HG02885 (cell line): ENCODE data around the gene PLG.
A peak's percentile ranks its signal among the peaks of the same experiment; 100 is the strongest.
"Not testable (repeated sequence)": the region's sequence is repeated elsewhere in the genome, so short reads cannot be mapped to it uniquely, and the experiment has no call there.

ENCODE experiments used
- ATAC-seq: cut with Tn5 transposase; IDR thresholded peaks from one replicate; pipeline ENCODE4 v1.9.1; 2021; ENCODE audit warnings: mild to moderate bottlenecking; ENCODE audit not compliant: unreplicated experiment, poor library complexity

PLG gene

GRCh38 chr6:160701918-160702680, at the start of gene PLG:
Gene PLG, plus strand, starts transcription at chr6:160702244. Its CDS starts 61 bp downstream, at chr6:160702305.
- not testable (repeated sequence) for ATAC-seq

DNA sequence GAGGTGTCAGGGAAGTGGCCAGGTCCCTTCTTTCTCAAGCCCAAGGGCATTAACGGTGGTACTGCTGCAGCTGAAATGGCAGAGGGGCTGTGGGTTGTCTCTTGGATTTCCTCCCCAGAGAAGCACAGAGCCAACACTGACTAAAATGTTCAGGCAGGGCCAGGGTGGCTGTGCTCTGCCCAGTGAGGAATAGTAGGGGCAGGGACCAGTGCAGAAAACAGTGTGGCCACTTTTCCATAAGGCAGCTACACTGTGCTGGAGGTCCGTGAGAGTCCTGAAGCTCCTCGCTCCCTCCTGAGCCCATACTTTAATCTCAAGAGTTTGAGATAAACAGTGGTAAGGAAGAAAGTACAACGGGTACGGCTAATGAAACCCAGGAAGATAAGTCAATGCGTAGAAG, 42.5 kb upstream of the PLG start:
- ATAC-seq: no peak

DNA sequence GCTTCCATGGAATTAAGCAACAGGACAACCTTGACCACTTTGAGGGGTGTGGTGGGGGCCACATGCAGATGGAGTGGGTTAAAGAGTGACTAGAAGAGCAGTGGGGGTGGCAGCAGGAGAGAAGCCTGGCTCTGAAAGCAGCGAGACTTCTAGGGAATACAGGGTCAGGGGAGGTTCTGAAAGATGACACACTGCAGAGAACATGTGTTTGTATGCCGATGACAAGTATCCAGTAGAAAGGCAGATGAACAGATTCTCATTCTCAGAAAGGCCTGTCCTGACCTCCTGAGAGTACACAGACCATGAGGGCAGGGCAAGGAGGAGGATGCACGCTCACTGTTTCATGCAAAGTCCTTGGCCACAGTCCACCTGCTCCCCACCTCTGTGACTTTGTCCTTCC, 40.8 kb upstream of the PLG start:
- no peak for ATAC-seq

DNA sequence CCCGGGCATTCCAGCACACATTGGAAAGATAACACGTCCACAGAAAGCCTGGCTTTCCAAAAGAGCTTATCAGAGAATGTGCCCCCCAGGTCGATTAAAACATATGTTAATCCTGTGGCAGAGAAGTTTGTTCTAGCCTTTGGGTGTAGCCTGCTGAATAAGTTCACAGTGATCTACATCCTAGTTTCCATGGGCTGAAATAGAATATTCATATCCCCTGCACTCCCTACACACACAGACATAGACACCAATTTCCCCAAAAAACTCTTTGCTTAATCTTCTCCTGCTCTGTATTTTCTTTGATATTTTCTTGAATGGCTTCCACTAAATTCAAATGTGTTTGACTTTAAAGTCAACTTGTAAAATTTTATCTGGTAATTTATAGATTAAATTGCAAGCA, 39.6 kb upstream of the PLG start:
- no peak for ATAC-seq

DNA sequence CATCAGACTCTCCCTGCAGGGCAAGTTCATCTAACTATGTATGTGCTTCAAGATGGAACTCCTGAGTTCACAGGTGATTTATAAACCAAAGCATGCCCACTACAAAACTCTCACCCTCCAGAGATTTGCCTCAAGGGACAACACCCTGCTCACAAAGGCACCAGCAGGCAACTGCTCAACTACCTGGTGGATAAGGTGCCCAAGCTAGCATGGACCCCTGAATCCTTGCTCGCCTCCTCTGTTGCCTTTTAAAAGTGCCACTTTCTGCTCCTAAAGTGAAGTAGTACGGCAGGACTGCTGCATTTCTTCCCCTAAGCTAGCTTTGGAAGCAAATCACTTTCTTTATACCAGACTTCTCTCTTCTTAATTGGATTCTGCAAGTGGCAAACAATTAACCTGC, 39.2 kb upstream of the PLG start:
- no peak for ATAC-seq

DNA sequence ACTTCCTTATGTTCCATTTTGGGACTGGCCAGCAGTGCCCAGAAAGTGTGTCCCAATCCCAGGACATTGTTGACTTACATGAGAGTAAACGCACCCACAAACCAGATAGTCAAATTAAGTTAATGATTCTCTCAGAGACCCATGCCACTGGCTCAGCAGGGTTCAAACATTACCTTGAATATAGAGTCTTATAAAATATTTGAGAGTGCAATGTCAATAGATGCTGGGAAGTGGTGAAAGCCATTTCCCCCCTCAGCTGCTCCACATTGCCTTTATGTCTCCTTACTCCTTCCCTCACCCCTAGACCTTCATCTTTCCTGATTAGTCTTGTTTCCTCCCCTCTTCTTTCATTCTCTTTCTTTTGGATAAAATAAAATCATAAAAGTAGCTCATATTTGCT, 37.8 kb upstream of the PLG start, which contains the start of gene LPA:
TSS of gene LPA (minus strand) at position 78 of the 400 bp plus-strand sequence. CDS start at position 17, 61 bp downstream.
- ATAC-seq: not testable (repeated sequence)

DNA sequence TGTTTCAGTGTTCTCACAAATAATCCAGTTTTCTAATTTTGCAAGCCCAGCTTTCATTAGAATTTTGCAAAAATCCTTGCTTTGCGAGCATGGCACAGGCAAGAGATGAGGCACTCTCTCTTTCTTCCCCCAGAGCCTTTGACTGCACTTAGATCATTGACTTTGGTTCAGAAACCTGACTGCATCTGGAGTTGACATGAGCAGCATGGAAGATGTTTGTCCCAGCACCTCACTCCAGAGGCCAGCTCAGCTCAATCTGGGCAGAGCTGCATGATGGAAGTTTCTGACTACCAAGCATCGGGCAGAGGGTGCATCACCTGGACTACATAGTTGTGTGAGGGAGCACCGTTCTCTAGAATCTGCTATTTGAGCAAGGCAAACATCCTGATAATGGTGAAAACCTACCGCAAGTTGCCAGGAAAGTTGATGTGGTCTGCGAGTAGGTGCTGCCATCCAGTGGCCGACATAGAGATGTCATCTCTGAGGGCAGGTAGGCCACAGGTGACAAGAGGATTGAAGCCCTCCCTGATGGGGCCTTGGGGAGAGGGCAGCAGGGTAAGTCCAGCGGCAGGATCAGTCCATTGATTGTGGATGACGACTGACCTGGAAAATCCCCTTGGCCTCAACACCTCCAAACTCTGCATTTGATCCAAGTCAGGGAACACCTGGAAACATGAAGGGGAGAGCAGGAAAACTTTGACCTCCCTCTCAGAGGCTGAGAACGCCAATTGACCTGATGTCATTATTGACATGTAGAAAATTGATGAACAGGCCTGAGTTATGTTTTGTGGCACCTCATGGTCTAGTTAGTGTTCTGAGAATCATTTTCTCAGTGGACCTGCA, 34.2 kb upstream of the PLG start:
- ATAC-seq: peak; percentile 94

DNA sequence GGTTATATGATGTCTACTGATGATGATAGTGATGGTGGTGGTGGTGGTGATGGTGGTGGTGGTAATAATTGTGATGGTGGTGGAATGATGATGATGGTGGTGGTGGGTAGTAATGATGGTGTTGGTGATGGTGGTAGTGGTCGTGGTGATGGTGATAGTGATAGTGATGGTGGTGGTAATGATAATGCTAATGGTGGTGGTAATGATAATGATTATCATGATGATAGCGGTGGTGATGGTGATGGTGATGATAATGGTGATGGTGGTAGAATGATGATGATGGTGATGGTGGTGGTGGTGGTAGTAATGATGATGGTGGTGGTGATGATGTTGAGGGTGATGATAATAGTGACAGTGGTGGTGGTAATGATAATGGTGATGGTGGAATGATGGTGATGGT, 33.5 kb upstream of the PLG start:
- no peak for ATAC-seq

- not testable (repeated sequence) for ATAC-seq
These were observed 25.6 kb upstream of the PLG start for GRCh38 chr6:160676418-160676817.

DNA sequence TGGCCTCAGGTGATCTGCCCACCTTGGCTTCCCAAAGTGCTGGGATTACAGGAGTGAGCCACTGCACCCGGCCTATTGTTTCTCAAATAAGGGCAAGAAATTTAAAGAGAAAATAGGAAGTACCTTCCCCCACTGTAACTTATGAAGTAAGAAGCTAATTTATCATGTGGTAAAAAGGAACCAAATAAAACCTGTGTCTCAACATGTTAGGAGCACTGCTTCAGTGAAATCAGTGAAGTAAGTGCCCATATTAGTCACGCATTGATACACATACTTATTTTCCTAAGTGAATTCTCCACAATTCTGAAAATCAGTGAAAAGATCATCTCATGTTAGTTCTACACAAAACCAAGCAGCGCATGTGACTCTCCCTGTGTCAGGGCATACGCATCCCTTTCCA, 23.8 kb upstream of the PLG start:
- ATAC-seq: no peak

GRCh38 chr6:160678744-160679401, 23.2 kb upstream of the PLG start:
- no peak for ATAC-seq

- no peak for ATAC-seq
These were observed 22.7 kb upstream of the PLG start for GRCh38 chr6:160679402-160679769.

- ATAC-seq: not testable (repeated sequence)
These were observed 16.8 kb upstream of the PLG start for GRCh38 chr6:160685101-160685761.

DNA sequence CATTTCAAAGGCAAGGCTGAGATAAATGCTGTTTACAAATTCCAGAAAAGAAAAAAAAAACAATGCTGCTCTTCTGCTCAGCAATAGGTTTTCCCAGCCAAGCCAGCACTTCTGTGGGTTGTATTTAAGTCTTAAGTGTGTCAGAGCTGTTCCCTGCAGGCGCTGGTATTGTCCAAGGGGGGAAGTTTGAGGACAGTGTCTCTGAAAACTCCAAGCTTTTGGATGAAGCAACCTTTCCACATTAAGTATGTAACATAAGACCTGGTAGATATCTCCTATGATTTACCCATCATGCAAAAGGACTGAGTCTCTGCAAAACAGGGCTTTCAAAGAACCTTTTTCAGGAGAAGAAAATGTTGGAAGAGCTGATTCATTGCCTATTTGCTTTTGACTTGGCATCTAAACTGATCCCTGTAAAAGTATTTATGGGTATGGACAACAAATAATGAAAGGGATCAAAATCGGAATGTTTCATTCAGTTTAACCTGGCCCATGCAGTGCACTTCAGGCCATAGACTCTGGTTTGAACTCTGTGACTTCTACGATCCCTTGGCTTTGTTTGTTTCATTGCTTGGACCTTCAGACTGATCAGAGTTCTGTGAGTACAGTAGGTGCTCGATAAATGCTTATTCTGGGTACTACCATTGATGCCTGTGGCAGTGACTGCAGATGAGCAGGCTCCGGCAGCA, 16.1 kb upstream of the PLG start:
- no peak for ATAC-seq

- no peak for ATAC-seq
These were observed 11.6 kb upstream of the PLG start for GRCh38 chr6:160690458-160690857.

GRCh38 chr6:160691617-160692016, 10.4 kb upstream of the PLG start:
- no peak for ATAC-seq

DNA sequence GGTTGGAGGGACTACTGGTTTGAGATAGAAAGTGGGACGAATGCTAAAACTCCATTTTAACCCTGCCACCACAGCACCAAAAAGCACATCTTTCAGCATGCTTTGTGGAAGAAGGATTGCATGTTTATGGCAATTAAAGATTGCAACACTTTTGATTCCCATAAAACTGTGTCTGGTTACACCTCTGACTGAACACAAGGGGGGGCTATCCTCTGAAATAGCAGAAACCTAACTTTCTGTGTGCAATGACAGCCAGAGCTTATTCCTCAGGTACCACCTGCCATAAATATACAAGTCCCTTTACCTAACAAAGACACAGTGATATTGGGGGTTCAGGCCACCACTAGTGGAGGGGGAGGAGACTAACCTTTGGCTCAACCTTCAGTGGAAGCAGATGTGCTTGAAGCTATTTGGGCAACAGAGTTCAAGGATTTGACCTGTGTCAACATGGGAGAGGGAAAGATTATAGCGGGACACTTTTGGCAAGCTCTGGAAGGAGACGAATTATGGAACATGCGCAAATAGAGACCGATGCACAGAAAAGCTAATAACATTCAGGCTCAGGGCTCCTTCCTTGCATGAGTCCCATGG, 9.6 kb upstream of the PLG start:
- no peak for ATAC-seq

DNA sequence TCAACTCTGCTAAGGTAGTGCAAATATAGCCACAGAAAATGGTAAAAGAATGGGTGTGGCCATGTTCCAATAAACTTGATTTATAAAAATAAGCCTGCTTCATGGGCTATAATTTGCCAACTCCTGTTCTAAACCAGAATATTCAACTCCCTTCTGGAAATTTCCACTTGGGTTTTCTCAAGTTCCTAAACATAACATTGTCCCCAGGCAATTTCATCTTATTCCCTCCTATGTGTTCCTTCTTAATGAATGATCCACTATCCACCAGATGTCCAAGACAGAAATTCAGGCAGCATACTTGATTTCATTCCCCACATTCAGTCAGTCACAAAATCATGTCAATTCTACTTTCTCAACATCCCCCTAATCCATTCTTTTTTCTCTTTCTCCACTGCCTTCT, 7.0 kb upstream of the PLG start:
- ATAC-seq: not testable (repeated sequence)

GRCh38 chr6:160695622-160696021, 6.4 kb upstream of the PLG start:
- not testable (repeated sequence) for ATAC-seq
